ENCODE measurements around the gene MRPS6.

DNA sequence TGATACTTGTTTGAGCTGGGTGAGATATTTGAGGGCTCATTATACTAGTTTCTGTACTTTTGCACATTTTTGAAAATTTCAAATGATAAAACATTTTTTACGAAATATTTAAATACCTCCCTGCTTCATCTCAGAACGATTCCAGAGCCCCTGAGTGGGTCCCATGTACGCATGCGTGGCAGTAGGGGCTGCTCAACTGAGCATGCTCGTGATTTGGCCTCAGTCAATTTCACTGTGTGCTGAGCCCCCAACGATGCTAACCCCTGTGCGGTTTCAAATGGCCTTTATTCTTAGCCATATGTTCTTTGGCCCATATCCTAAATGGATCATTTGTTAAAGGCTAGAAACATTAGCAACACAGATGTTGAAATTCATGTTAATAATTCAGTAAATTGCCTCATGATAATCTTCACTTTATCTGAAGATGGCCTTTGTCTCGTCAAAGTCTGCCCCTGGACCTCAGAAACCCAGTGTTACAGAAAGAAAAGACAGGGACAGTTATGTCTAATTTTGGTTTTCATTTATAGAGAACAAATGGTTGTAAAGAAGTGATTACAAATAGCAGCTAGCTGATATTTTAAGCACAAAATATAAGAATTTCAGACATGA lies 108.2 kb downstream of the MRPS6 start:
- TF ChIP-seq, protein P1, sequence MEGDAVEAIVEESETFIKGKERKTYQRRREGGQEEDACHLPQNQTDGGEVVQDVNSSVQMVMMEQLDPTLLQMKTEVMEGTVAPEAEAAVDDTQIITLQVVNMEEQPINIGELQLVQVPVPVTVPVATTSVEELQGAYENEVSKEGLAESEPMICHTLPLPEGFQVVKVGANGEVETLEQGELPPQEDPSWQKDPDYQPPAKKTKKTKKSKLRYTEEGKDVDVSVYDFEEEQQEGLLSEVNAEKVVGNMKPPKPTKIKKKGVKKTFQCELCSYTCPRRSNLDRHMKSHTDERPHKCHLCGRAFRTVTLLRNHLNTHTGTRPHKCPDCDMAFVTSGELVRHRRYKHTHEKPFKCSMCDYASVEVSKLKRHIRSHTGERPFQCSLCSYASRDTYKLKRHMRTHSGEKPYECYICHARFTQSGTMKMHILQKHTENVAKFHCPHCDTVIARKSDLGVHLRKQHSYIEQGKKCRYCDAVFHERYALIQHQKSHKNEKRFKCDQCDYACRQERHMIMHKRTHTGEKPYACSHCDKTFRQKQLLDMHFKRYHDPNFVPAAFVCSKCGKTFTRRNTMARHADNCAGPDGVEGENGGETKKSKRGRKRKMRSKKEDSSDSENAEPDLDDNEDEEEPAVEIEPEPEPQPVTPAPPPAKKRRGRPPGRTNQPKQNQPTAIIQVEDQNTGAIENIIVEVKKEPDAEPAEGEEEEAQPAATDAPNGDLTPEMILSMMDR (IDR thresholded peaks at IDR 0.05), result no peak
- TF ChIP-seq POLR2AphosphoS5 (IDR thresholded peaks at IDR 0.05) (no peak), POLR2A (IDR thresholded peaks at IDR 0.05) (no peak), EP300 (IDR thresholded peaks at IDR 0.05) (no peak)
